Astrocyte of the cerebellum (primary cell): Measurements from ENCODE around the gene GALNT16.
"Not testable (repeated sequence)": the region's sequence is repeated elsewhere in the genome, so short reads cannot be mapped to it uniquely, and the experiment has no call there.

Experiments used
- DNase-seq: peaks from one replicate; pipeline ENCODE4 v3.0.0-alpha.2; 2011; ENCODE audit warnings: low read depth
- H3K4me3 ChIP-seq: 2 replicates; pipeline ENCODE4 v1.5.1; 2011; ENCODE audit warnings: mild to moderate bottlenecking, low read depth, low read length, moderate library complexity
- CTCF ChIP-seq: IDR thresholded peaks from 2 replicates; pipeline ENCODE4 v1.5.1; 2012; ENCODE audit warnings: low read length, low read depth, moderate library complexity, mild to moderate bottlenecking; ENCODE audit errors: missing control alignments
- in situ Hi-C: cut with HindIII; loops from 2 replicates; pipeline ENCODE4 v1.10.0; 2017; ENCODE audit warnings: low sequenced_read_pairs

The GALNT16 gene

GRCh38 chr14:69259527-69260189, at the start of gene GALNT16:
Gene GALNT16 (plus strand): TSS chr14:69260158. CDS start chr14:69260291, 133 bp downstream.
- TF ChIP-seq CTCF: peak; percentile 26
- no peak for DNase-seq
- in situ Hi-C loops: no loop called here
- peak within 1 kb of the TSS; percentile 44 for H3K4me3 ChIP-seq

- in situ Hi-C loops: no loop called here
- DNase-seq: no peak
- no peak for TF ChIP-seq CTCF
- H3K4me3 ChIP-seq: no peak overlapping the region
Measured at GRCh38 chr14:69214393-69214792, 45.6 kb upstream of the GALNT16 start.

- H3K4me3 ChIP-seq, in situ Hi-C loops, DNase-seq: not testable (repeated sequence)
Measured at GRCh38 chr14:69217663-69218062, 42.3 kb upstream of the GALNT16 start.

- in situ Hi-C loops: no loop called here
- no peak for TF ChIP-seq CTCF
- no peak for DNase-seq
- H3K4me3 ChIP-seq: no peak overlapping the region
Measured at GRCh38 chr14:69224946-69225345, 35.0 kb upstream of the GALNT16 start.

- no peak for TF ChIP-seq CTCF
- no peak for DNase-seq
Measured at GRCh38 chr14:69226178-69226577, 33.8 kb upstream of the GALNT16 start.

GRCh38 chr14:69226736-69227135, 33.2 kb upstream of the GALNT16 start:
- TF ChIP-seq CTCF: no peak
- DNase-seq: no peak
- in situ Hi-C loops: no loop called here

More at GRCh38 chr14:69226178-69226577, 33.8 kb upstream of the GALNT16 start:
- no peak overlapping the region for H3K4me3 ChIP-seq
- in situ Hi-C loops: no loop called here

GRCh38 chr14:69231486-69231885, 28.5 kb upstream of the GALNT16 start:
- no peak for DNase-seq
- H3K4me3 ChIP-seq: no peak overlapping the region
- no peak for TF ChIP-seq CTCF
- in situ Hi-C loops: no loop called here

More at GRCh38 chr14:69226736-69227135, 33.2 kb upstream of the GALNT16 start:
- H3K4me3 ChIP-seq: no peak overlapping the region
